ENCODE measurements around the gene GADD45GIP1.

GADD45GIP1 gene

DNA sequence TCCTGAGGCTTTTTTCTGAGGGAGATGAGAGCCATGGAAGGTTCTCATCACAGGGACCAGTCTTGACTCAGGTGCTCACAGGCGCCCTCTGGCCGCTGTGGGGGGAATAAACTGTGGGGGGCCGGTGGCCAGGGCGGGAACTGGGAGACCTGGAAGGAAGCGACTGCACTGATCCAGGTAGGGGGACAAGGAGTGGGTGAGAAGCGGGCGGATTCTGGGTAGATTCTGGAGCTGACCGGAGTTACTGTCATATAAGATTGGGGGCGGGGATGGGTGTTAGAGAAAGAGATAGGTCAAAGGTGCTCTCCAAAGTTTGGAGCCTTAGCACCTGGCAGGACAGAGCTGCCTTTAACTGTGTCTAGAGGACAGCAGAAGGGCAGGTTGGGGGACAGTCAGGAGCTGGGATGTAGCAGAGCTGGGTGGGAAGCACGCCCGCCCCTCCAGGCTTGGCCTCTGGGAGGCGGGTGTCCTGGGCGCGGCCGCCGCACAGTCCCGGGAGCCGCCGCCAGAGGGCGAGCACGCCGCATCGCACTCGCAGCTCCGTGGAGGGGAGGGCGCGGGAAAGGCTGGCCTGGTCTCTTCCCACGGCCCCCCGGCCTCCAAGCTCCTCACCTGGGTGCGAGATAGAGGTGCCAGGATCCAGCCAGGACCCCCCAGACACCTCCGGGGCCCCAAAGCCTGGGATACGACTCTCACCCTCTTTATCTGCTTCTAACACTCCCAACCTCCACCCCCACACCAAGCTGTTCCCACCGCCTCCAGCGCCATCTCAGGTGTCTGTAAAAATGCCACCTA, 8.2 kb upstream of the GADD45GIP1 start:
- TF ChIP-seq, protein P1, sequence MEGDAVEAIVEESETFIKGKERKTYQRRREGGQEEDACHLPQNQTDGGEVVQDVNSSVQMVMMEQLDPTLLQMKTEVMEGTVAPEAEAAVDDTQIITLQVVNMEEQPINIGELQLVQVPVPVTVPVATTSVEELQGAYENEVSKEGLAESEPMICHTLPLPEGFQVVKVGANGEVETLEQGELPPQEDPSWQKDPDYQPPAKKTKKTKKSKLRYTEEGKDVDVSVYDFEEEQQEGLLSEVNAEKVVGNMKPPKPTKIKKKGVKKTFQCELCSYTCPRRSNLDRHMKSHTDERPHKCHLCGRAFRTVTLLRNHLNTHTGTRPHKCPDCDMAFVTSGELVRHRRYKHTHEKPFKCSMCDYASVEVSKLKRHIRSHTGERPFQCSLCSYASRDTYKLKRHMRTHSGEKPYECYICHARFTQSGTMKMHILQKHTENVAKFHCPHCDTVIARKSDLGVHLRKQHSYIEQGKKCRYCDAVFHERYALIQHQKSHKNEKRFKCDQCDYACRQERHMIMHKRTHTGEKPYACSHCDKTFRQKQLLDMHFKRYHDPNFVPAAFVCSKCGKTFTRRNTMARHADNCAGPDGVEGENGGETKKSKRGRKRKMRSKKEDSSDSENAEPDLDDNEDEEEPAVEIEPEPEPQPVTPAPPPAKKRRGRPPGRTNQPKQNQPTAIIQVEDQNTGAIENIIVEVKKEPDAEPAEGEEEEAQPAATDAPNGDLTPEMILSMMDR (IDR thresholded peaks at IDR 0.05), result peak; percentile 95

DNA sequence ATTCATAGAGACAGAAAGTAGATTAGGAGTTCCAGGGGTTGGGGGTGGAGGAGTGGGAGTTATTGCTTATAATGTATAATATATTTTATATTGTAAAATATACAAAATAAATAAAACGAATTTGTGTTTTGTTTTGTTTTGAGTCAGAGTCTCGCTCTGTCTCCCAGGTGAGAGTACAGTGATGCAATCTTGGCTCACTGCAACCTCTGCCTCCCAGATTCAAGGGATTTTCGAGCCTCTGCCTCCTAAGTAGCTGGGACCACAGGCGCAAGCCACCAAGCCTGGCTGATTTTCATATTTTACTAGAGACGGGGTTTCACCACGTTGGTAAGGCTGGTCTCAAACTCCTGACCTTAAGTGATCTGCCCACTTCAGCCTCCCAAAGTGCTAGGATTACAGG, 2.5 kb upstream of the GADD45GIP1 start:
- TF ChIP-seq, protein P1 (IDR thresholded peaks at IDR 0.05), result no peak

- TF ChIP-seq, protein P1 (IDR thresholded peaks at IDR 0.05), result no peak
Measured at GRCh38 chr19:12955996-12956395, 1.0 kb downstream of the GADD45GIP1 start.

GRCh38 chr19:12954612-12954962, 2.4 kb downstream of the GADD45GIP1 start:
- TF ChIP-seq, protein P1 (IDR thresholded peaks at IDR 0.05), result no peak

- TF ChIP-seq, protein P1 (IDR thresholded peaks at IDR 0.05), result no peak
Measured at GRCh38 chr19:12953799-12954611, 3.0 kb downstream of the GADD45GIP1 start.

- TF ChIP-seq, protein P1 (IDR thresholded peaks at IDR 0.05), result no peak
Measured at GRCh38 chr19:12953138-12953798, 3.8 kb downstream of the GADD45GIP1 start.

DNA sequence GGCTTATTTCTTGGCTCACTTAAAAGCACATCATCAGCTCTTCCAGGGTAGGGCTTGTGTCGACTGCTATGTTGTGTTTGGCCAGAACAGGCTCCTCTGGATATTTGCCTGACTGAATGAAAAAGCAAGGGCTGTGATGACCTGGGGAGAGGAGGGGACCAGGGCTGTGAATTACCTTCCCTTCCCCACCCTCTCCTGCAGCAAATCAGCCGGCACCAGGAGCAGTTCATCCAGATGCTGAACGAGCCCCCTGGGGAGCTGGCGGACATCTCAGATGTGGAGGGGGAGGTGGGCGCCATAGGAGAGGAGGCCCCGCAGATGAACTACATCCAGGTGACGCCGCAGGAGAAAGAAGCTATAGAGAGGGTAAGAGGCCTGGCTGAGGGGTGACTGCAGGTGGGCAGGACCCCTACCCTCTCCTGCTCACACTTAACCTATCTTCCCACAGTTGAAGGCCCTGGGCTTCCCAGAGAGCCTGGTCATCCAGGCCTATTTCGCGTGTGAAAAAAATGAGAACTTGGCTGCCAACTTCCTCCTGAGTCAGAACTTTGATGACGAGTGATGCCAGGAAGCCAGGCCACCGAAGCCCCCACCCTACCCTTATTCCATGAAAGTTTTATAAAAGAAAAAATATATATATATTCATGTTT, 4.4 kb downstream of the GADD45GIP1 start:
- TF ChIP-seq, protein P1 (IDR thresholded peaks at IDR 0.05), result no peak

All from LNCAP (cell line).